Fibroblast of lung (primary cell): ENCODE data around the gene ECSCR. TPM values are rescaled to one million over a fixed set of nuclear protein-coding genes. Genes with fewer than 3 reads are reported as not detected.

Experiments
- DNase-seq, 2 donors: peaks; one replicate each; pipeline versions ENCODE4 v3.0.0 to v3.0.0-alpha.2; 2010; ENCODE audit warnings: low read depth in 2 of 2
- H2AFZ ChIP-seq: 2 replicates; pipeline ENCODE4 v1.5.1; 2012; ENCODE audit warnings: low read length, control low read depth, inconsistent platforms
- H3K27ac ChIP-seq: 2 replicates; pipeline ENCODE4 v1.5.1; 2011; ENCODE audit warnings: low read length, control low read depth; ENCODE audit not compliant: insufficient read depth
- H3K27me3 ChIP-seq: 2 replicates; pipeline ENCODE4 v1.5.1; 2011; ENCODE audit warnings: mild to moderate bottlenecking, low read length; ENCODE audit not compliant: control insufficient read depth, insufficient read depth
- H3K36me3 ChIP-seq: 2 replicates; pipeline ENCODE4 v1.5.1; 2011; ENCODE audit warnings: low read length; ENCODE audit not compliant: control insufficient read depth, insufficient read depth
- H3K4me1 ChIP-seq: 2 replicates; pipeline ENCODE4 v1.5.1; 2011; ENCODE audit warnings: low read length; ENCODE audit not compliant: control insufficient read depth, insufficient read depth; ENCODE audit errors: extremely low read depth
- H3K4me2 ChIP-seq: 2 replicates; pipeline ENCODE4 v1.5.1; 2011; ENCODE audit warnings: low read length, control low read depth; ENCODE audit not compliant: insufficient read depth; ENCODE audit errors: extremely low read depth
- H3K4me3 ChIP-seq, 4 experiments: fragments of 200-600 bp in 1 of 4; sonication (generic) in 1 of 4; replicated peaks in 1 of 4; 2 replicates each; pipeline ENCODE4 v1.5.1; 2011 to 2016; ENCODE audit warnings: low read length in 4 of 4, low read depth in 3 of 4, mild to moderate bottlenecking in 3 of 4, control low read depth in 2 of 4, inconsistent platforms in 1 of 4, mixed read lengths in 1 of 4; ENCODE audit not compliant: insufficient read depth in 1 of 4; ENCODE audit errors: control extremely low read depth in 1 of 4
- H3K79me2 ChIP-seq: 2 replicates; pipeline ENCODE4 v1.5.1; 2012; ENCODE audit warnings: mild to moderate bottlenecking, low read length, inconsistent platforms; ENCODE audit not compliant: control insufficient read depth, insufficient read depth
- H3K9ac ChIP-seq: 2 replicates; pipeline ENCODE4 v1.5.1; 2011; ENCODE audit warnings: mild to moderate bottlenecking, low read length, control low read depth; ENCODE audit not compliant: insufficient read depth
- H3K9me3 ChIP-seq: 2 replicates; pipeline ENCODE4 v1.5.1; 2012; ENCODE audit warnings: low read depth, low read length; ENCODE audit not compliant: control insufficient read depth, insufficient read depth
- H4K20me1 ChIP-seq: 2 replicates; pipeline ENCODE4 v1.5.1; 2011; ENCODE audit warnings: low read length; ENCODE audit not compliant: control insufficient read depth, insufficient read depth; ENCODE audit errors: extremely low read depth
- EZH2 ChIP-seq: IDR thresholded peaks from 2 replicates; pipeline ENCODE4 v1.5.1; 2012; ENCODE audit warnings: low read length, control low read depth, mild to moderate bottlenecking; ENCODE audit errors: missing control alignments
- polyA plus RNA-seq, 2 donors: library from polyadenylated mRNA; depleted of rRNA in 1 of 2; stranded (reverse) in 1 of 2; unstranded in 1 of 2; fragments of >200 nt; gene quantifications; 2 replicates each; pipeline ENCODE4 v1.2.1, GENCODE V29; 2011 to 2012; ENCODE audit warnings: missing spikeins in 1 of 2
- total RNA-seq: library from RNA; depleted of rRNA; stranded (reverse); fragments of >200 nt; gene quantifications from 2 replicates; pipeline ENCODE4 v1.2.1, GENCODE V29; 2014
- TF ChIP-seq, protein P1 (sequence below), 2 donors: IDR thresholded peaks in 1 of 2; conservative IDR thresholded peaks in 1 of 2; 1 replicate in 1 of 2; 2 replicates in 1 of 2; pipeline ENCODE4 v1.5.1; 2011 to 2012; ENCODE audit warnings: low read length in 2 of 2, control low read depth in 1 of 2, inconsistent platforms in 1 of 2, low read depth in 1 of 2, mild to moderate bottlenecking in 1 of 2

Gene ECSCR
- total and polyA plus RNA-seq, 2 donors (not counting 1 experiment from before 2014, with no cell fraction given) = 0.18 TPM; not detected in 1

- Histone ChIP-seq H3K27ac (peak within 1 kb of the TSS; percentile 98), H3K9me3 (no peaks in the 10 kb centered on the region), H3K9ac (peak within 1 kb of the TSS; percentile 87), H4K20me1 (no peaks in the 10 kb centered on the region), H3K36me3 (no peaks in the 10 kb centered on the region), H3K79me2 (no peaks in the 10 kb centered on the region), H3K4me2 (peak within 1 kb of the TSS; percentile 99), H3K4me1 (peaks cover 6% of the 10 kb centered on the region), H2AFZ (peak within 1 kb of the TSS; percentile 98), H3K27me3 (no peaks in the 10 kb centered on the region), H3K4me3 (peak within 1 kb of the TSS; percentile 56 to 79 (median 68))
- no peak for TF ChIP-seq EZH2
- TF ChIP-seq, protein P1, sequence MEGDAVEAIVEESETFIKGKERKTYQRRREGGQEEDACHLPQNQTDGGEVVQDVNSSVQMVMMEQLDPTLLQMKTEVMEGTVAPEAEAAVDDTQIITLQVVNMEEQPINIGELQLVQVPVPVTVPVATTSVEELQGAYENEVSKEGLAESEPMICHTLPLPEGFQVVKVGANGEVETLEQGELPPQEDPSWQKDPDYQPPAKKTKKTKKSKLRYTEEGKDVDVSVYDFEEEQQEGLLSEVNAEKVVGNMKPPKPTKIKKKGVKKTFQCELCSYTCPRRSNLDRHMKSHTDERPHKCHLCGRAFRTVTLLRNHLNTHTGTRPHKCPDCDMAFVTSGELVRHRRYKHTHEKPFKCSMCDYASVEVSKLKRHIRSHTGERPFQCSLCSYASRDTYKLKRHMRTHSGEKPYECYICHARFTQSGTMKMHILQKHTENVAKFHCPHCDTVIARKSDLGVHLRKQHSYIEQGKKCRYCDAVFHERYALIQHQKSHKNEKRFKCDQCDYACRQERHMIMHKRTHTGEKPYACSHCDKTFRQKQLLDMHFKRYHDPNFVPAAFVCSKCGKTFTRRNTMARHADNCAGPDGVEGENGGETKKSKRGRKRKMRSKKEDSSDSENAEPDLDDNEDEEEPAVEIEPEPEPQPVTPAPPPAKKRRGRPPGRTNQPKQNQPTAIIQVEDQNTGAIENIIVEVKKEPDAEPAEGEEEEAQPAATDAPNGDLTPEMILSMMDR (conservative IDR thresholded peaks at IDR 0.05 in 1 of 2, IDR thresholded peaks at IDR 0.05 in 1 of 2; ENCODE audit: low read depth in 1 of 2, low read length in 2 of 2) = no peak
- peak; percentile 96 for DNase-seq
These were observed 58.6 kb downstream of the ECSCR start, which contains the start of gene SPATA24 for GRCh38 chr5:139403787-139404483. Gene SPATA24, minus strand, starts transcription at chr5:139404089. Its CDS starts 29 bp downstream, at chr5:139404060.

DNA sequence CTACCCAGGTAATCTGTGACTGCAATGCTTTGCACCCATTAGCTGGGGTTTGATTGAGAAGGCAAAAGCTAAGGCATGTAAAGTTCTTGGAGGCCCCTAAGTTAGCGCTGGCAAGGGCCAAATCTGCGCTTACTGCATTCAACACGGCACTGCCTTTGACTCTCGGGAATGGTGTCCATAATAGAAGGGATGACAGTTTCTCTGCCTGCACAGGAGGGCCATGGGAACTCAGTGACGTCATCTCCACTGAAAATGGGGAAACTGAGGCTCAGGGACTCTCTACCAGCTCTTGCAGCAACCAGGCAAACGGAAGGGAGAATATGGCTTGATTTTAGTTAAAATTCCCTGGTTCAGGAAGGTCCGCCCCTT, 59.1 kb downstream of the ECSCR start:
- Histone ChIP-seq H3K36me3 (no peaks in the 10 kb centered on the region), H4K20me1 (no peaks in the 10 kb centered on the region), H3K4me3 (peak overlapping the region; percentile 56 to 79 (median 68)), H3K4me1 (peaks cover 6% of the 10 kb centered on the region), H3K27ac (peak overlapping the region; percentile 98), H3K9ac (peak overlapping the region; percentile 87), H3K9me3 (no peaks in the 10 kb centered on the region), H2AFZ (peak overlapping the region; percentile 91), H3K4me2 (peak overlapping the region; percentile 99), H3K79me2 (no peaks in the 10 kb centered on the region), H3K27me3 (no peaks in the 10 kb centered on the region)
- TF ChIP-seq, protein P1 (conservative IDR thresholded peaks at IDR 0.05 in 1 of 2, IDR thresholded peaks at IDR 0.05 in 1 of 2; ENCODE audit: low read depth in 1 of 2, low read length in 2 of 2) = no peak
- no peak for TF ChIP-seq EZH2
- DNase-seq = no peak

GRCh38 chr5:139402561-139403158, 59.9 kb downstream of the ECSCR start:
- Histone ChIP-seq H3K4me1 (peaks cover 6% of the 10 kb centered on the region), H3K9me3 (no peaks in the 10 kb centered on the region), H4K20me1 (no peaks in the 10 kb centered on the region), H3K79me2 (no peaks in the 10 kb centered on the region), H3K9ac (no peak overlapping the region), H3K36me3 (no peaks in the 10 kb centered on the region), H3K4me2 (peak overlapping the region; percentile 99), H3K27me3 (no peaks in the 10 kb centered on the region), H3K27ac (no peak overlapping the region), H3K4me3 (no peak overlapping the region), H2AFZ (no peak overlapping the region)
- no peak for DNase-seq
- TF ChIP-seq, protein P1 (conservative IDR thresholded peaks at IDR 0.05 in 1 of 2, IDR thresholded peaks at IDR 0.05 in 1 of 2; ENCODE audit: low read depth in 1 of 2, low read length in 2 of 2) = peak in 1 of 2 donors; percentile 41
- no peak for TF ChIP-seq EZH2
